Measurements from ENCODE around the gene AOPEP.
"Not testable (repeated sequence)": the region's sequence is repeated elsewhere in the genome, so short reads cannot be mapped to it uniquely, and the experiment has no call there.

The AOPEP gene

GRCh38 chr9:94925751-94926430, 199.4 kb downstream of the AOPEP start:
- FAIRE-seq (no peak), DNase-seq (ENCODE audit: insufficient read length, low spot score) (no peak)

DNA sequence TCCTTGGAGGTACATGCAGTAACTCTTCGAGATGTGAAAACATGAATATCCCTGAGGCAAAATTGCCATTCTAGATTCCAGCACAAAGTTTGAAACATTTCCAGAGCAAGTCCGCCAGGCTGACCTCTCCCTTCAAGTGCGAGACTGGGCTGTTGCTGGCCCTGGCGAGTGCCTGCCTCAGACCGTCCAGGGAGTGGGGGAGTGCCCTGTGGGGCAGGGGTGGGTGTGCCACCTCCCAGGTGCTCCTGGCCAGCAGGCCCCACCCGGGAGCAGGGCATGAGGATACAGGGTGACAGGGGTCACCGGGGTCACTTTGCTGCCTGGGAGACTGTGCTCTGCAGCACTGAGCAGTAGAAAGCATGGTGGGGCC, 199.9 kb downstream of the AOPEP start:
- DNase-seq (ENCODE audit: insufficient read length, low spot score): no peak
- no peak for FAIRE-seq

DNA sequence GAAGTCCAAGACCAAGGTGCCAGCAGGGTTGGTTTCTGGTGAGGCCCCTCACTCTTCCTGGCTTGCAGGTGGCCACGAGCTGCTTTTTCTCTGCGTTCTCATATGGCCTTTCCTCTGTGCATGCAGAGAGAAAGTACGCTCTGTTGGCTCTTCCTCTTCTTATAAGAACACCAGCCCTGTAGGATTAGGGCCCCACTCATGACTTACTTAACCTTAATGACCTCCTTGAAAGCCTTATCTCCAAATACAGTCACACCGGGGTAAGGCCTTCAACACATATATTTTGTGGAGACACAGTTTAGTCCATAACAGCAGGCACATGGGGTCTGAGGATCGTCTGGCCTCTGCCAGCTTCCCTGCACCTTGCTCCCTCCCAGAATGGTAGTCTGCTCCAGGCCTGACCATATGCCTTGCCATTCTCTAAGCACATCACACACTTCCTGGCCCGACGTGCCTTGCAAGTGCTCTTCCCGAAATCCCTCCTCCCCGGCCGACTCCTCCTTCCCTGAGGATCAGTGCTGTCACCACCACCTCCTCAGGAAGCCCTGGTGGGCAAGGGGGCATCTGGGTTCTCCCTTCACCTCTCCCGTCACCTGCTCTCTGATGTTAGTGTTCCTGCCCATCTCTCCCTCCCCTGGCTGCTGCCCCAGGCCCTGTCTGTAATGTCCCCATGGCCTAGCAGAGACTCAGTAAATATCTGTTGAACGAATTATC, 200.7 kb downstream of the AOPEP start:
- FAIRE-seq (no peak), DNase-seq (ENCODE audit: insufficient read length, low spot score) (no peak)

DNA sequence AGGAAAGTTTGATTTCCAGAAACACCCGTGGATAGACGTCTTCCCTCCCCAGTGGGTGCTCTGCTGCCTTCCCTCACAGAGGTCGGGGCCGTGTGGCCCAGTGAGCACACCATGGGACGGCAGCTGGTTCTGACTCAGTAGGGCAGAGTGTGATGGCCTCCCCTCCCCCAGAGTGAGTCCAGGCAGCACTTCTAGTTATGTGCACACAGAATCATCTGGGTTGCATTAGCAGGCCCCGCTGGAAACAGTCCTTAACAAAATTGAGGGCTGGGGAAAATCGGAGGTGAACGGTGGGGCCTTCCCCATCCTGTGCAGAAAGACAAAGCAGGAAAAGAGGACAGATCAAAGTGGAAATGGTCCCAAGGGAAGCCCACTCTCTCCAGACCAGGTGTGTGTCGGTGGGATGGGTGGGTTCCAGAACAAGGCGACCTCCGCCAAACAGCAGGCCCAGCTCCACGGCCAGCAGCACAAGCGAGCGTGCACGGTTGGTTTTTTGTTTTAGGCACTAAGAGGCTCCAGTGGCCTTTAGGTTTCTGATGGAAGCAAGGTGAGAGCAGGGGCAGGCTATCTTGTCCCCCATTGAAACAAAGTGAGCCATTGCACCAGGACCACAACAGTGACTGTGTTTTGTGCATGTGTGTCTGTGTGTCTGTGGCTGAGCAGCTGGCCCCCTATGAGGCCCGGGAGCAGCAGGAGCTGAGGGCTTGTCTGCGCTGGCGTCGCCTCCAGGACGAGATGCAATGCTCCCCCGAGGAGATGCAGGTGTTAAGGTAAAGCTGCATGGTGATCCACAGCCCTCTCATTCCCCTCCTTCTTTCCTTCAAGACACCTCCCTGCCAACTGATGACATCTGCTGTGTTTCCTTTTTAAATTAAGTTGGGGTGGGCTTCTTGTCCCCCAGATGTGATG, 201.5 kb downstream of the AOPEP start:
- DNase-seq (ENCODE audit: insufficient read length, low spot score) (no peak), FAIRE-seq (no peak)

GRCh38 chr9:94928691-94929368, 202.3 kb downstream of the AOPEP start:
- DNase-seq (ENCODE audit: insufficient read length, low spot score): no peak
- FAIRE-seq: no peak

- FAIRE-seq (no peak), DNase-seq (ENCODE audit: insufficient read length, low spot score) (no peak)
These were observed 202.9 kb downstream of the AOPEP start for GRCh38 chr9:94929369-94929756.

GRCh38 chr9:94931036-94931633, 204.6 kb downstream of the AOPEP start:
- FAIRE-seq (no peak), DNase-seq (ENCODE audit: insufficient read length, low spot score) (no peak)

- FAIRE-seq (no peak), DNase-seq (ENCODE audit: insufficient read length, low spot score) (no peak)
These were observed 205.2 kb downstream of the AOPEP start for GRCh38 chr9:94931740-94932139.

DNA sequence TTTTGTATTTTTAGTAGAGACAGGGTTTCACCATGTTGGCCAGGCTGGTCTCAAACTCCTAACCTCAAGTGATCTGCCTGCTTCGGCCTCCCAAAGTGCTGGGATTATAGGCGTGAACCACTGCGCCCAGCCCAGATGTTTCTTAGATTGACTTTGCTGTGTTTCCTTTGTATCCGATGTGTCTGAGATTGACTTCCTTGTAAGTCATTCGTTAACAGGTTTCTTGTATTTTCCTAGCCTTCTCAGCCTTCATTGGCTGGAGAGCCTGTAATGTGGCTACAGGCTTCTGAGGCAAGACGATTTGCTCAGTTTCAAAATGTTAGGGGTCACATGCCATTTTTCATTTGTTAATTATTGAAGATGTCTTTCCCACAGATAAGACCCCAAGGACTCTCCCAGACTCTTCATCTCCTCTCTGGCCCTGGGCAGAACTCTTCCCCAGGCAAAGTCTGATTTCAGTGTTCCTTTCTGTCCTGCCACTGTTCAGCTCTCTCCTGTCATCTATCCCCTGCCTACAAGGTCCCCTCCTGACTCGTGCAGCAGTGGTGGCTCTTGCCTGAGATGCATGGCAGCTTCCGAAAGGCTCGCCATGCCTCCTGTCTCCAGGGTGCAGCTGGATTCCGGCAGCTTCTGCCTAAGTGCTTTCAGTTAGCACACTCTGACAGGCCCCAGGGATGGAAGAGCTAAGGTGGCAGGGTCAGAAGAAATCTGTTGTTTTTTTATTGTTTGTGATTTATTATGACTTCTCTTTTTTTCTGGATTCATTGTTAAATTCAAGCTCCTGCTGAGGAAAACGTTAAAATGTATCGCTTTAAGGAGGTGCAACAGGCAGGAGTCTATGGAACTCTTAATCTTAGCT, 206.4 kb downstream of the AOPEP start:
- DNase-seq (ENCODE audit: insufficient read length, low spot score): no peak

DNA sequence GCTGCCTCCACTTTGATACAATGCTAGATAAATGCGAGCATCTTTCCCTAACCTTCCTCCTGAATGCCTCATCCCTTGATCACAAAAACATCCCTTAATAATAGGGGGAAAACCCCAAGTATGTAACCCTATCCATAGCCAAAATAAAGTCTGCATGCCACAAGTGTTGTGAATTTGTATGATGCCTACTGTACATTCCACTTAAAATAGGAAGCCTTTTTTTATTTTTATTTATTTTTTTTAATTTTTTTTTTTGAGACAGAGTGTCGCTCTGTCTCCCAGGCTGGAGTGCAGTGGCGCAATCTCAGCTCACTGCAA, 207.0 kb downstream of the AOPEP start:
- DNase-seq (ENCODE audit: insufficient read length, low spot score) (no peak), FAIRE-seq (no peak)

More for the DNA sequence above, 206.4 kb downstream of the AOPEP start:
- no peak for FAIRE-seq

DNA sequence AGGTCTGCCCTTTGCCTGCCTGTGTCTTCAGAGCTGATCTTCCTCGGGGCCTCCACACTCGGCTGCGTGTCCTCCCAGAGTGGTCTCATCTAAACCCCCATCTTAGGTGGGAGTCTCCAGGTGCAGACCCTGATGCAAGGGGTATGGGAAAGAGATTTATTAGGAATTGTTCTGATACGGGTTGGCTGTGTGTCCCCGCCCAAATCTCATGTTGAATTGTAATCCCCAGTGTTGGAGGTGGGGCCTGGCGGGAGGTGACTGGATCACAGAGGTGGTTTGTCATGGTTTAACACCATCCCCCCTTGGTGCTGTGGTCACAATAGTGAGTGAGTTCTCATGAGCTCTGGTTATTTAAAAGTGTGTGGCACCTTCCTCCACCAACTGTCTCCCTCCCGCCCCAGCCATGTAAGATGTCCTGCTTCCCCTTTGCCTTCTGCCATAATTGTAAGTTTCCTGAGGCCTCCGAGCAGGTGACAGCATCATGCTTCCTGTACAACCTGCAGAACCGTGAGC, 208.4 kb downstream of the AOPEP start:
- FAIRE-seq: no peak
- no peak for DNase-seq (ENCODE audit: insufficient read length, low spot score)

- FAIRE-seq (no peak), DNase-seq (ENCODE audit: insufficient read length, low spot score) (no peak)
These were observed 208.9 kb downstream of the AOPEP start for GRCh38 chr9:94935396-94935795.

DNA sequence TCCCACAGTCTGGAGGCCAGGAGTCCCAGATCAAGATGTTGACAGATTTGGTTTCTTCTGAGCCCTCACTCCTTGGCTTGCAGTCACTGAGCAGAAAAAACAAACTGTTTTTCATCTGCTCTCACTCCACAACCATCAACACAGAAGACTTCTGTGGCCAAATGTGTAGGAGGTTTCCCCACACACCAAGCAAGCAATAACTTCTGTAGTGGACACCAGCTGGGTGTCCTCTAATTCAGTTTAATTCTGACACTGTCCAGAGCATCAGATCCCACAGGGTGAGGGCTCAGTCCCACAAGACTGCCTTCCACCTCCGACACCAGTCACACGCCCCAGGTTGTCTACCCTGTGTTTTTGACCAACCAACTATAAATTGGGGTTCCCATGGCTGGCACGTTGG, 209.9 kb downstream of the AOPEP start:
- no peak for DNase-seq (ENCODE audit: insufficient read length, low spot score)
- no peak for FAIRE-seq

DNA sequence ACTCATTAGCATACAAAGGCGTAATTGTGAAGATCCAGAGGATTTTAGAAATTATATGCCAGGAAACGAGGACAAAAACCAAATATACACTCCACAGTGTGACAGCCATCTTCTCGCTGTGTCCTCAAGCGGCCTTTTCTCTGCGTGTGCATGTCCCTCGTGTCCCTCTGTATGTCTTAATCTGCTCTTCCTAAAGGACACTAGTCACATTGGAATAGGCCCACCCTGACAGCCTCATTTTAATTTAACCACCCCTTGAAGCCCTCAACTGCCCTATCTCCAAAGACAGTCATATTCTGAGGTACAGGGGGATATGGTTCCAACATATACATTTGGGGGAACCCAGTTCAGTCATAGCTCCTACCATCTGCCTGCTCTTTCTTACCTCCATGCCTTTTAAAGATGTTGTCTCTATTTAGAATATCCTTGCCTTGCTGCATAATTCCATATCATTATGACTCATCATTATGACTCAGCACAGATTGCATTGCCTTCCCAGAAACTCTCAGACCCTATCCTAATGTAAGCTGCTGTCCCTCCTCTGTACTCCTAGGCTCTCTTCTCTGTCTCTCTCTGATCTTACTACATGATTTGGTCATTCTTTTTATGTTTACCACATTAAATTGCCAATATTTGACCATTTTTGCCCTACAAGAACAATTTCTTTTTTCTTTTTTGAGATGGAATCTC, 210.9 kb downstream of the AOPEP start:
- DNase-seq (ENCODE audit: insufficient read length, low spot score): no peak
- no peak for FAIRE-seq

- no peak for FAIRE-seq
- no peak for DNase-seq (ENCODE audit: insufficient read length, low spot score)
These were observed 211.9 kb downstream of the AOPEP start for GRCh38 chr9:94938384-94938783.

DNA sequence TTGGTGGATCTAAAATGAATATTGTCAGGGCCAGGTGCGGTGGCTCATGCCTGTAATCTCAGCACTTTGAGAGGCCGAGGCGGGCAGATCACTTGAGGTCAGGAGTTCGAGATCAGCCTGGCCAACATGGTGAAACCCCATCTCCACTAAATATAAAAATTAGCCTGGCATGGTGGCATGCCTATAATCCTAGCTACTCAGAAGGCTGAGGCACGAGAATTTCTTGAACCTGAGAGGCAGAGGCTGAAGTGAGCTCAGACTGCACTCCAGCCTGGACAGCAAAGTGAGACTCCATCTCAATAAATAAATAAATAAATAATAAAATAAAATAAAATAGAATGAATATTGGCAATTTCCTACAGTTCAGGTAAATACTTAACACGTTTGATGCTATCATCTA, 213.8 kb downstream of the AOPEP start:
- DNase-seq (ENCODE audit: insufficient read length, low spot score); FAIRE-seq: not testable (repeated sequence)

DNA sequence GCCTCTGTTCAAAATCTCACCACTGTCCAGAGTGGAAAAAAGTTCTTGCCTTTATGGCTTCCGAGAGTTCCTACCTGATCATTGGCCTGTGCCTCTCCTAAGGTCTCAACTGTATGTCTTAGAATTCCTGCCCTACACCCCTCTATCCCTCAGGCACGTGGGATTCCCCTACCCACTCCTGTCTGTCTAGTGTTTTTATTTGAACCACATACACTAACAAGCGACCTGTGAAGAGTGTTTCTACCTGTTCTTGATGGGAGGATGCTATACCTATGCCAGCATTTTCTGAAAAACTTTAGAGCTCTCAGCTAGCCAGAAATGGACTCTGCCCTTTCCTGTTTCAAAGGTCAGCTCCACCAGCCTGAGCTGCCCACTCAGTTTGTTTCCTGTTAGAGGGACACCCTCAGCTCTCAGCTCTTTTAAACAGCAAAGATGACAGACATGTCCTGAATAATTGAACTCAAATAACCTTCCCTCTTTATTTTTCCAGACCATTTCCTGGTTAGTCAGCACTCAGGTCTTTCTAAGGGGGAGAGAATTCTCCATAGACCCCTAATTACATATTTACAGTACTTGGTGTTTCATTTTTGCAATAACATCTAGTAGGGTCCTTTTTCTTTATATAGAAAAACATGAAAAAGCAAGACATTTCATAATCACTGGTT, 214.8 kb downstream of the AOPEP start:
- FAIRE-seq: no peak
- no peak for DNase-seq (ENCODE audit: insufficient read length, low spot score)

DNA sequence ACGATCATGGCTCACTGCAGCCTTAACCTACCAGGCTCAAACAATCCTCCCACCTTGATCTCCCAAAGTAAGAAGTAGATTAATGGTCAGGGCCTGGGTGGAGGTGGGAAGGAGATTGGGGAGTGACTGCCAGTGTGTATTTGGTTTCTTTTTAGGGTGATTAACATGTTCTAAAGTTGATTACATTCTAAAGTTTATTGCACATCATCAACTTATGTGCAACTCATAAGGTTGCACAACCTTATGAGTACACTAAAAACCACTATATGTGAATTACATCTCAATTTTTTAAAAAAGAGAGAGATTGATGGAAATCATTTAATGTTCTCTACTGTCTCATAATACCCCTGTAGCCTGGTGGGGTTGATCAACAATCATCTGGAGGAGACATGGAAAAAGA, 218.1 kb downstream of the AOPEP start:
- FAIRE-seq: no peak
- DNase-seq (ENCODE audit: insufficient read length, low spot score): no peak
